ENCODE results near the gene C1QTNF3.
"Not testable (repeated sequence)": the region's sequence is repeated elsewhere in the genome, so short reads cannot be mapped to it uniquely, and the experiment has no call there.

C1QTNF3 gene

DNA sequence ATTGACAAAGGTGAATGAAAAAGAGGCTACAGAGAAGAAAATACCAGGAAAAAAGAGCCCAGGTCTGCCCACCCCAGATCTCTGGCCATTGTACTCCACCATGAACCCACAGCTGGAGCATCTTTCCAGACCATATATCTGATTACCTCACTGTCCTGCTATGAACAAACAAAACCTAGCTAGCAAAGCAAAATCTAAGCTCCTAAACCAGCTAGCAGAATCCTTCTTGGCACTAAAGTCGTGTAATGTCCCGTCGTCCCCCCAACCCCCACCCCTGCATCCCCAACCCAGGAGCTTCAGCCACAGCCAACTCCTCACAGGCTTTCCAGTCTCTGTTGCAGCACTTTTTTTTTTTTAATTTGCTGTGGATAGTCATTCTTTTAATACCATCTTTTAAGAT, 2.5 kb downstream of the C1QTNF3 start:
- H3K9me3 Mint-ChIP-seq: no peaks in the 10 kb centered on the region
- H3K4me1 Mint-ChIP-seq: no peaks in the 10 kb centered on the region
- H3K36me3 Mint-ChIP-seq: no peaks in the 10 kb centered on the region
- H3K27ac Mint-ChIP-seq: no peak overlapping the region
- CTCF ChIA-PET: interaction anchor here (0.6 kb wide), 1 partner anchor 58 kb away, joined by 3 read pairs; no protein-coding TSS in a partner anchor
- no peaks in the 10 kb centered on the region for H3K27me3 Mint-ChIP-seq
- DNase-seq: no peak
- H3K4me3 Mint-ChIP-seq: no peak overlapping the region

DNA sequence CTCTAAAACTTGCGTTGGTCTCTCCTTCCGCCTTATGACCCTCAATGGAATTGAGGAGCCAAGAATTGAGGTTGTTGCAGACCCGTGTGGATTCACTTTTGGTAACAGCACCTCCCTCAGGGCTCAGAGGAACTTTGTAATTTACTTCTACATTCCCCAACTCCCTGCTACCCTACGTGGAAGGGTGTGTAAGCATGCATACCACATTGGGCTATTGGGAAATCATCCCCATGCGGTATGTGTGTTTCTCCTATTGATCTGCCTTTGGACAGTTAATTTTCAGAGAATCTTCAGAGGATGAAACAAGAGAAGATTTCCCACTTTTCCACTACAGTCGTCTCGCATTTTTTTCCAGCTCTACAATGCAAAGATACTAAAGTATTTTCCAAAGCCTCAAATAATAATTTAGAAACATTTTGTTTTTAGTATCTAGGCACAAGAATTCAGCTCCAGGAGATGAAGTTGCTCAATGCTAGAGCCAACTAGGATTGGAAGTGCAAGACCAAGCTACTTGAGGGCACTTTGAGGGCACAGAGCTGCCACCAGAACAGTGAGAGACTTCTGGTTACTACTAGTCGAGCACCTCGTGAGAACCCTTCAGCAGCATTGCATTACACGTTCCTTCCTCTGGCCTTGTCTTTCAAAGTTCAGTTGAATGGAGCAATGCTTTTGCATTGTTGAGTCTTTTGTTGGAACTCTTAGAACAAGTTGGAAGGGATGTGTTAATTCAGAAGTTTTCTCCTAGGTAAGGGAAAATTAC, 3.4 kb downstream of the C1QTNF3 start:
- H3K27ac Mint-ChIP-seq: no peak overlapping the region
- no peaks in the 10 kb centered on the region for H3K9me3 Mint-ChIP-seq
- no peak overlapping the region for H3K4me3 Mint-ChIP-seq
- DNase-seq: no peak
- H3K4me1 Mint-ChIP-seq: no peaks in the 10 kb centered on the region
- H3K36me3 Mint-ChIP-seq: peaks cover 4% of the 10 kb centered on the region
- CTCF ChIA-PET: no interaction called here
- H3K27me3 Mint-ChIP-seq: no peaks in the 10 kb centered on the region

DNA sequence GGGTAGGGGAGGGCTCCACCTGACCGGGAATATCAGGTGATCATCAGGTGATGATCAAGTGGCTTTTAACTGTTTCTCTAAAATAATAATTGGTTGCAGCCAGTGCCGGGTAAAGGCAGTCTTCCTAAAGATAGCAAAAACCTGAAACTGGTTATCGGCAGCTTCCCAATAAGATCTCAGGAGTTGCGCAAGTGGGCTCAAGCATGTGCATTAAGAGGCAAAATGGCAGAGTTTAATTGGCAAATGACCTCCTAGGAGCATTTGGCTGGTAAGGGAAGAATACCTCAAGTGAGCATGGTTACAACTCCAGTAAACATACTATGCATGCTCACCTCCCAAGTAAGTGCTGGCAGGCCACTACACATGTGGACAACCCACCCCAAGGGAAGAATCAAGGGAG, 4.2 kb downstream of the C1QTNF3 start:
- H3K27ac Mint-ChIP-seq: no peak overlapping the region

DNA sequence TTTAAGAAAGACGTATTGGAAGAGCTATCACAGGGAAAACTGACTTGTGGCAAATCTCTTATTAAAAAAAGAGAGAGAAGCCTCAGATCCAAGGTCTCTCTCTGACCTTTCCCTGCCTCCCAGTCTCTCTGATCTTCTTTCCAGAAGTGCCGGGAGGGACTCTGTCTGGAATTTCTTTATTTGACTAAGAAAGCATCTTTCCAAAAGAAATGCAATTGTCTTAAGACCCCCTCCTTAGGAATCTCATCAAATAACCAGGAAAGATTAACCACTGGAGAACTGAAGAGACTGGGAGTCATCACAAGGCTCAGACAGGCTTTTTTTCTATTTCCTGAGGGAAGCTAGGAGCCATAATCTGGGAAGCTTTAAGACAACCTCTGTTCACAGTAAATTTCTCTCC, 4.6 kb downstream of the C1QTNF3 start:
- CTCF ChIA-PET: no interaction called here
- no peak overlapping the region for H3K4me3 Mint-ChIP-seq
- no peaks in the 10 kb centered on the region for H3K4me1 Mint-ChIP-seq
- peaks cover 7% of the 10 kb centered on the region for H3K36me3 Mint-ChIP-seq
- H3K9me3 Mint-ChIP-seq: no peaks in the 10 kb centered on the region
- no peak for DNase-seq
- H3K27me3 Mint-ChIP-seq: no peaks in the 10 kb centered on the region
- H3K27ac Mint-ChIP-seq: no peak overlapping the region

More for the DNA sequence above, 4.2 kb downstream of the C1QTNF3 start:
- Mint-ChIP-seq H3K36me3 (peaks cover 5% of the 10 kb centered on the region), H3K4me3 (no peak overlapping the region), H3K9me3 (no peaks in the 10 kb centered on the region), H3K4me1 (no peaks in the 10 kb centered on the region), H3K27me3 (no peaks in the 10 kb centered on the region)
- CTCF ChIA-PET: no interaction called here
- no peak for DNase-seq

DNA sequence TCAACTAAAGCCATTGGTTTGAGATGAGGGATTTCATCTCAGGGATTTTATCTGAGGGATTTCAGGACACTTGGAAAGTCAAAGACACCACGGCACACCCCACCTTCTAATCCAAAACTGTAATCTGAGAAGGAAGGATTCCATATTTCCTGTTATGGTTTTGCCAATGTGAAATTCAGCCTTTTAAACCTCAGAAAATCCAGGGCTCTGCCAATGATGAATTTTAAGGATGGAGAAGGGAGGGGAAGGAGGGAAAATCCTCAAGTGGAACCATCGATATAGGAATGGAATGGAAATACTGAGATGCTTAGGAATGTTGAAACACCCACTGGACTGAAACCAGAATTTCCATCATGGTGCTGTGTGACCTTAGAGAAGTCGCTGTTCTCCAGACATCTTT, 5.3 kb downstream of the C1QTNF3 start:
- Mint-ChIP-seq H3K4me3 (no peak overlapping the region), H3K27me3 (no peaks in the 10 kb centered on the region), H3K27ac (no peak overlapping the region), H3K4me1 (no peaks in the 10 kb centered on the region), H3K9me3 (no peaks in the 10 kb centered on the region), H3K36me3 (peaks cover 9% of the 10 kb centered on the region)
- CTCF ChIA-PET: no interaction called here
- no peak for DNase-seq

DNA sequence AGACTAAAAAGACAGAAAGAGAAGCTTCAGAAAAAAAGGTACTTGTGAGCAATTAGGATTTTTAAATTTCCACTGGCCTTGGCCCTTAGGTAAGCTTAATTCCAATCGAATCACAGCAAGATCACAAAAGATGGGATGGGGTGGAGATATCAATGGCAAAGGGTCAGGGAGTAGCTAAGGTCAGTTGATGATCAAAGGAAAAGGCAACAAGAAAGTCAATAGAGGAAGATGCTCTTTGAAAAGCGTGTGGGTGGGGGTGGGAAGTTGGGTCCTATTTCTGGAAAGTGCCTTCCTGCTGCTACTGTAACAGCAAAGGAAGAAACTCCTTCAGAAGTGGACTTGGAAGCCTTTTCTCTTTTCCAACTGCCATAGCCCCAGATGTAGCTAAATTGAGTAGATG, 7.3 kb downstream of the C1QTNF3 start:
- H3K4me1 Mint-ChIP-seq: no peaks in the 10 kb centered on the region
- no peak overlapping the region for H3K4me3 Mint-ChIP-seq
- H3K27ac Mint-ChIP-seq: no peak overlapping the region
- H3K27me3 Mint-ChIP-seq: no peaks in the 10 kb centered on the region
- DNase-seq: no peak
- CTCF ChIA-PET: interaction anchor here (0.7 kb wide), 1 partner anchor 37 kb away, joined by 4 read pairs; no protein-coding TSS in a partner anchor
- H3K36me3 Mint-ChIP-seq: peaks cover 9% of the 10 kb centered on the region
- no peaks in the 10 kb centered on the region for H3K9me3 Mint-ChIP-seq

DNA sequence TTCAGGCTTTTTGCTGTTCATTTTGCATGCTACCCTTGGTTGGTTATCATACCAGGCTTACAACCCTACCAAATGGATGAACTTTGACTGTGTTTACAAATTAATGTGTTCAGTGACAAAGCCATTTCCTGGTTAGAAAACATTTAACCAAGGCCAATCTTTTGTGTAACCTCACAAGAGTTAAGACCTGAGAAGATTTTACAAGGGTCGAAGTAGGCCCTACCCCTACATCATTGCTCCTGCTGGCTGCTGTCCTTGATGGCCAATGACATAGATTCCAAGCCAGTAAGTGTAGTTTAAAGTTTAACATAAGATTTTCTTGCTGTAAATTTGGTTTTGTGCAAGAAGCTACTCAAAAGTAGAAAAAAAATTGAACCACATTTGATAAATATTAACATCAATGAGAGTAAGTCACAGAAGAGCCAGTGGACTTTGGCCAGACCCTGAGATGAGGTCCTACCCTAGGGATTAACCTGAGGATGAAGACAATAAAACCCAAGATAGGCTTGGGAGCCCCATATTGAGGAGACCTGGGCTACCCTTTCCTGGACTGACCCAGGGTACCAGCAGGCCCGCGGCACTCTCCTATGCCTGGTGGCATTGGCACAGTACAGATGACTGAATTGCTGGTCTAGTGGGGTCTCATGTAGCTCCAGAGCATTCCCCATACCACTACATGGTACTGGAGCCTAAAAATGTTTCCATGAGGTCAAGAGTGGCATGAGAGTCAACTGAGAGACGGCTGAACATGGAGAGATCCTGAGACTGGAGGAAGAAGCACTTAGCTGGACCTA, 8.3 kb downstream of the C1QTNF3 start:
- peaks cover 9% of the 10 kb centered on the region for H3K36me3 Mint-ChIP-seq
- H3K4me3 Mint-ChIP-seq: no peak overlapping the region
- H3K27ac Mint-ChIP-seq: no peak overlapping the region
- CTCF ChIA-PET: no interaction called here
- H3K4me1 Mint-ChIP-seq: no peaks in the 10 kb centered on the region
- no peaks in the 10 kb centered on the region for H3K27me3 Mint-ChIP-seq
- no peak for DNase-seq
- H3K9me3 Mint-ChIP-seq: no peaks in the 10 kb centered on the region

DNA sequence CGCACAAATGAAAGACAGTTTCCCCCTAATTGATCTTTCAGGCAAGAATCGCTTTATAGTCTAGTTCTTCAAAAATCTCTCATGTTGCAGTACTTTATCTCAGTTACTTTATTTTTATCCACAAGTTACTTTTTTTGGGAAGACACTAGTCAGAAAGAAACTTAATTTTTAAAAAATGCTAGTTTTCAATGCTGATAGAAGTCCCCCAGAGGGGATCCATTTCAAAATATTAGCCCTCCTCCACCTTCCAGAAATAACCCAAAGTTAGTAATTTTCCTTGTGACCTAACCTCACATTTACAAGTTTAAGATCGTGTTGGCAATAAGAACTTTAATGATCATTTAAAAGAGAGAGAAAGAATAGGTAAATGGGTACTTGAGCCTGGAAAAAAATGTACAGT, 11.0 kb downstream of the C1QTNF3 start:
- no peak overlapping the region for H3K27ac Mint-ChIP-seq
- no peaks in the 10 kb centered on the region for H3K4me1 Mint-ChIP-seq
- no peak overlapping the region for H3K4me3 Mint-ChIP-seq
- no peak for DNase-seq
- CTCF ChIA-PET: no interaction called here
- H3K27me3 Mint-ChIP-seq: no peaks in the 10 kb centered on the region
- peaks cover 9% of the 10 kb centered on the region for H3K36me3 Mint-ChIP-seq
- H3K9me3 Mint-ChIP-seq: no peaks in the 10 kb centered on the region

DNA sequence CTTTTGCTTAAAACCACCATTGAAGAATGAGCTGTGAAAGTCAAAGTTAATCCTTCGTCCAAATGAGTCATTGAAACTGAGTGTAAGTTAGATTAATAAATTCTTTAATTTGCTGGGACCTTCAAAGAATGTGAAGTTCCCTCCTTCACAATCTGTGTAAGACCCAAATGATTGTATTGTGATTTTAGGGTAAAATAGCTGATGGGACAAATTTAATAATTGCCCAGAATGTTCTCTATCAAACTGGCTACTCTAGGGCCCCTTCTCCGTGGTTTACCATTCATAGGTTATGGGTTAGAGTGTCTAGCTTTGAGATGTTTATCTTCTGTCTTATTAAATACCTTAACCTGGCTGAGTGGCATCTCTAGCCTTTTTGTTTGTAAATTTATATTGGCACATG, 11.9 kb downstream of the C1QTNF3 start:
- no peaks in the 10 kb centered on the region for H3K4me1 Mint-ChIP-seq
- no peak overlapping the region for H3K27ac Mint-ChIP-seq
- H3K9me3 Mint-ChIP-seq: no peaks in the 10 kb centered on the region
- H3K4me3 Mint-ChIP-seq: no peak overlapping the region
- peaks cover 10% of the 10 kb centered on the region for H3K36me3 Mint-ChIP-seq
- H3K27me3 Mint-ChIP-seq: no peaks in the 10 kb centered on the region
- CTCF ChIA-PET: no interaction called here
- no peak for DNase-seq

DNA sequence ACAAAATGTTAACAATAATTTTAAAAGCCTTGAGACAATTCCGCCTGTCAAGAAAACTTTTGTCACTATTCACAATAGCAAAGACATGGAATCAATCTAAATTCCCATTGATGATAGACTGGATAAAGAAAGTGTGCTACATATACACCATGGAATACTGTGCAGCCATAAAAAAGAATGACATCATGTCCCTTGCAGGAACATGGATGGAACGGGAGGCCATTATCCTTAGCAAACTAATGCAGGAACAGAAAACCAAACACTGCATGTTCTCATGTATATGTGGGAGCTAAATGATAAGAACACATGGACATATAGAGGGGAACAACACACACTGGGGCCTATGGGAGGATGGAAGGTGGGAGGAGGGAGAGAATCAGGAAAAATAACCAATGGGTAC, 12.4 kb downstream of the C1QTNF3 start:
- H3K4me1 Mint-ChIP-seq, H3K4me3 Mint-ChIP-seq, H3K9me3 Mint-ChIP-seq, H3K27ac Mint-ChIP-seq, H3K27me3 Mint-ChIP-seq, DNase-seq, CTCF ChIA-PET: not testable (repeated sequence)
- H3K36me3 Mint-ChIP-seq: peaks cover 16% of the 10 kb centered on the region

DNA sequence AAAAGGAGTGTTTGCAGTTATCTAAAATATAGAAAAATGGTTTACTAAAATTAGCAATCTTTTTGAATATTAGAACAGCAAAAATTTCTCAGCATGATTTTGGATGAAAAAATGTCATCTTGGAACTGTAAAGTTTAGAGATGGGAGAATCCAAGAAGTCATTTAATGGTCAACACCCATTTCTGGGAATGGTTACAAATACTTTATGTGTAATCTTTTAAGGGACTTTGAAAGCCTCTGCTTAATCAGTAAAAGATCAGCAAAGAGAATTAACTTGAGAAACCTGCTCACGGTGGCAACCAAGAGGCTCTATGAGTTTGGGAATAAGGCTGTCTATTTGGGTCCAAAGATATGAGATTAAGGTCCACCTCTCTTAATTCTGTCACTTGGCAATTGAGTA, 13.0 kb downstream of the C1QTNF3 start:
- no peak for DNase-seq
- Mint-ChIP-seq H3K27ac (no peak overlapping the region), H3K4me1 (no peaks in the 10 kb centered on the region), H3K36me3 (peaks cover 16% of the 10 kb centered on the region), H3K9me3 (no peaks in the 10 kb centered on the region), H3K4me3 (no peak overlapping the region), H3K27me3 (no peaks in the 10 kb centered on the region)
- CTCF ChIA-PET: no interaction called here

DNA sequence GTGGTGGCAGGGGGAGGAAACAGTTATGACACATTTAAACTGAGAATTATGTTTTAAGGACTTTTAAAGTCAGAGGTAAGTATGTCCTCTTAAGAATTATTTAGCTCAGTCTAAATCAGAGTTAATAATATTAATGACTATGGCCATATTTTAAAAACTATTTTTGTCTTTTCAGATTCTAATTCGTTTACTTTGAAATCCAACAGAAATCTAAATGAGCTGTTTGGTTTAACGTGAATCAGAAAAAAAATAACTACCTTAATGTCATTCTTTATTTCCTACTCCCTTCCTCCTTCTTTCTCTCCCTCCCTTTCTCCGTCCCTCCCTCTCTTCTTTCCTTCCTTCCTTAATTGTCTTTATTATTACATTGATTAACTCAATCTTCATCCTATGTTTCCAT, 14.7 kb downstream of the C1QTNF3 start:
- H3K4me1 Mint-ChIP-seq: peaks cover under 1% of the 10 kb centered on the region
- H3K27ac Mint-ChIP-seq: no peak overlapping the region
- H3K27me3 Mint-ChIP-seq: no peaks in the 10 kb centered on the region
- CTCF ChIA-PET: no interaction called here
- H3K4me3 Mint-ChIP-seq: no peak overlapping the region
- no peaks in the 10 kb centered on the region for H3K9me3 Mint-ChIP-seq
- DNase-seq: no peak
- H3K36me3 Mint-ChIP-seq: peaks cover 13% of the 10 kb centered on the region

DNA sequence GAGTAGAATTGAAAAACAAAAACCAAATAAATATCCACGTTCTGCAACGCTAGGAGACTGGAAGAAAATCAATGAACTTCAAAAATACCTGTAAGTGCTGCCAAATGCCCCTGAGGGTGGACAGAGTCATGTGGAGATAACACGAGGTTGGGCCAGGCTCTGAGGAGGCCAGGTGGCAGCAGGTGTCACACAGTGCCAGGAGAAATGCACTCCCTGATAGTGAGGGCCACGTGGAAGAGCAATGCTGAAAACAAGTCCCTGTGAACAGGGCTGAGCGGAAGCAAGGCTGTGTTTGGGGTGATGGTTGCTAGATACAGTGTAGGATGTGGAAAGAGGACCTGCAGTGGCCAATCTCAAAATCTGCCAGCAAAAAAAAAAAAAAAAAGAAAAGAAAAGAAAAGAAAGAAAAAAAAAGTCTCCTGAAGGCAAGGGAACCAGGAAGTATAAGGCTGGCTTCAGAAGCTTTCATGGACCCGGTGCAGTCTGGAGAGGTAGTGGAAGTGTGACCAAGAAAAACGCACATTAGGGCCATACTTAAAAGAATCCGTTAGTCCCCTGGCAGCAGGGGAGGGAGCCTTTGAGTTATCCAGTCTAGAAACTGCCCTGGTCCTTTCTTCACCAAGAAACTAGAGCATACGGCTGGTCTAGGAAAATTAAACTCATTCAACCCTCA, 16.8 kb downstream of the C1QTNF3 start:
- no peaks in the 10 kb centered on the region for H3K9me3 Mint-ChIP-seq
- peaks cover 19% of the 10 kb centered on the region for H3K36me3 Mint-ChIP-seq
- CTCF ChIA-PET: no interaction called here
- no peaks in the 10 kb centered on the region for H3K27me3 Mint-ChIP-seq
- peaks cover 20% of the 10 kb centered on the region for H3K4me1 Mint-ChIP-seq
- no peak overlapping the region for H3K27ac Mint-ChIP-seq
- no peak for DNase-seq
- no peak overlapping the region for H3K4me3 Mint-ChIP-seq

DNA sequence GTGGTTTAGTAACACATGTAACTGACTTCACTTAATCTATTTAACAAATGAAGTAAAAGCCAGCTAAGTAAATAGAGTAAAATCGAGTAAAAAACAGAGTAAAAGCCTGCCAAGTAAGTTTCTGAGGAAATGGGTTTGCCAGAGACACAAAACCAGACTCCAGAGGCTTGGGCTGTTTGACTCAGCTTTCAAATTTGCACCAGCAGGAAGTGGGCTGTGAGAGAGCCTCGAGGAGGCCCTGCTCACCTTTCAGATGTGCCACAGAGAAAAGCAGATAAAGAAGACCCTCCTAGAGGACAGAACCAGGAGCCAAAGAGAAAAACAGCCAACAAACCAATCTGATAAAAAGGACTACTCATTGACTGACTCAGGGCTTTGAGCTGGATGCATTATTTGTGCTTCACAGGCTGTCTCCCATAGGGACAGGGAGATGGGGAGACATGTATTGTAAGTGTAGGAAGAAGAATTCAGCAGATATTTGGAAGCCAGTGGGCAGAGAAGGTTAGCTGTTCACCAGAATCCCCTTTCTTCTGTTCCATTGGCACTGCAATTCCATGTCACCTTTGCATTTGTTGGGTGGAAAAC, 20.8 kb downstream of the C1QTNF3 start:
- CTCF ChIA-PET: interaction anchor here (1.1 to 2.6 kb wide), 2 partner anchors 25 to 52 kb away, joined by 4 to 7 read pairs; no protein-coding TSS in a partner anchor
- no peaks in the 10 kb centered on the region for H3K9me3 Mint-ChIP-seq
- DNase-seq: peak; percentile 63
- H3K4me3 Mint-ChIP-seq: no peak overlapping the region
- H3K4me1 Mint-ChIP-seq: peaks cover 25% of the 10 kb centered on the region
- H3K27ac Mint-ChIP-seq: peak overlapping the region; percentile 89
- H3K27me3 Mint-ChIP-seq: no peaks in the 10 kb centered on the region
- peaks cover 36% of the 10 kb centered on the region for H3K36me3 Mint-ChIP-seq

Data from activated naive CD4-positive, alpha-beta T cell treated with anti-CD3 and anti-CD28 coated beads, Interleukin-2, amount 10 ng/mL, durations not matched to agents 7 days and 5 days (primary cell).